Panc1 (cell line): Measurements from ENCODE around the gene ANO8. TPM values are rescaled to one million over a fixed set of nuclear protein-coding genes. Genes with fewer than 3 reads are reported as not detected.
"Not testable (repeated sequence)": the region's sequence is repeated elsewhere in the genome, so short reads cannot be mapped to it uniquely, and the experiment has no call there.

Source experiments
- ATAC-seq: fragments of 200-7000 bp; cut with Tn5 transposase; 2 replicates; pipeline ENCODE4 v1.9.1; 2020; ENCODE audit warnings: mild to moderate bottlenecking, moderate library complexity
- BruUV-seq: library from RNA; stranded (reverse); fragments of 400-500 nt; replicated peaks from 2 replicates; lab custom pipeline; 2021; lab: Mats Ljungman, UMichigan
- CTCF ChIA-PET: fragments of 300-600 bp; sonication (Branson Sonifier 250); formaldehyde crosslinking; loops from one replicate; lab custom pipeline; 2022; ENCODE audit warnings: antibody characterized with exemption; lab: Charles Lee
- POLR2A ChIA-PET: fragments of 300-600 bp; sonication (Branson Sonifier 250); formaldehyde crosslinking; loops from one replicate; lab custom pipeline; 2022; ENCODE audit warnings: antibody characterized with exemption; lab: Charles Lee
- DNase-seq: peaks from one replicate; pipeline ENCODE4 v3.0.0-alpha.2; 2010; ENCODE audit warnings: low read depth, low spot score
- H3K27ac ChIP-seq: 2 replicates; pipeline ENCODE4 v1.5.1; 2011; ENCODE audit warnings: mild to moderate bottlenecking, low read length, inconsistent platforms
- H3K27me3 ChIP-seq: fragments of 200-500 bp; sonication (Bioruptor generic); 2 replicates; pipeline ENCODE4 v1.6.0; 2014; ENCODE audit warnings: low read length, inconsistent platforms; ENCODE audit not compliant: control insufficient read depth, insufficient read depth
- H3K36me3 ChIP-seq: fragments of 200-500 bp; sonication (Bioruptor generic); 2 replicates; pipeline ENCODE4 v1.5.1; 2014; ENCODE audit warnings: inconsistent platforms, mild to moderate bottlenecking, low read length, moderate library complexity; ENCODE audit not compliant: control insufficient read depth, insufficient read depth
- H3K4me1 ChIP-seq: 2 replicates; pipeline ENCODE4 v1.5.1; 2011; ENCODE audit warnings: inconsistent platforms, mild to moderate bottlenecking, low read length, moderate library complexity; ENCODE audit not compliant: control insufficient read depth, insufficient read depth
- H3K4me3 ChIP-seq, 2 experiments: 2 replicates each; pipeline ENCODE4 v1.5.1; 2011 to 2012; ENCODE audit warnings: low read depth in 2 of 2, low read length in 2 of 2, mild to moderate bottlenecking in 2 of 2, inconsistent platforms in 1 of 2, moderate library complexity in 1 of 2
- H3K9me3 ChIP-seq: fragments of 200-500 bp; sonication (Bioruptor generic); 2 replicates; pipeline ENCODE4 v1.5.1; 2014; ENCODE audit warnings: low read depth, mild to moderate bottlenecking, inconsistent platforms, low read length, moderate library complexity; ENCODE audit not compliant: control insufficient read depth, insufficient read depth
- CTCF ChIP-seq: fragments of 450-650 bp; IDR thresholded peaks from 2 replicates; pipeline ENCODE4 v1.5.1; 2017; ENCODE audit warnings: mild to moderate bottlenecking
- POLR2AphosphoS5 ChIP-seq: IDR thresholded peaks from 2 replicates; pipeline ENCODE4 v1.6.1; 2012; ENCODE audit warnings: mild to moderate bottlenecking, low read depth, low read length, moderate library complexity
- REST ChIP-seq, 2 experiments: IDR thresholded peaks; 2 replicates each; pipeline ENCODE4 v1.6.1; 2011 to 2012; ENCODE audit warnings: low read depth in 2 of 2, control low read depth in 1 of 2, low read length in 1 of 2, mild to moderate bottlenecking in 1 of 2, moderate library complexity in 1 of 2; ENCODE audit not compliant: insufficient read depth in 1 of 2
- SIN3A ChIP-seq: IDR thresholded peaks from 2 replicates; pipeline ENCODE4 v1.6.1; 2012; ENCODE audit warnings: low read depth, mild to moderate bottlenecking, low read length, moderate library complexity, borderline replicate concordance; ENCODE audit not compliant: insufficient read depth
- TCF7L2 ChIP-seq: IDR thresholded peaks from 2 replicates; pipeline ENCODE4 v1.6.1; 2011; ENCODE audit warnings: mild to moderate bottlenecking, low read depth, low read length, inconsistent platforms
- in situ Hi-C: cut with HindIII; loops from 2 replicates; pipeline ENCODE4 v1.10.0; 2016; ENCODE audit warnings: low sequenced_read_pairs, low pct_unique_long_range_greater_than_20kb
- intact Hi-C: fragments of 100-400 bp; cut with micrococcal nuclease; formaldehyde crosslinking; loops from one replicate; pipeline ENCODE4 v1.10.0; 2022; ENCODE audit not compliant: unreplicated experiment
- total RNA-seq: library from RNA; stranded (reverse); gene quantifications from one replicate; pipeline ENCODE4 v1.2.1, GENCODE V29; 2021; ENCODE audit not compliant: unreplicated experiment

The ANO8 gene
- total RNA-seq, 1 experiment from 2014 or later = 13.5 TPM

GRCh38 chr19:17279436-17279835 lies 55.2 kb downstream of the ANO8 start:
- in situ Hi-C loops (no loop called here), intact Hi-C loops (no loop called here)

GRCh38 chr19:17275441-17276175 lies 59.0 kb downstream of the ANO8 start:
- in situ Hi-C loops = no loop called here
- DNase-seq (no peak), ATAC-seq (no peak)
- Histone ChIP-seq H3K4me1 (no peaks in the 10 kb centered on the region), H3K36me3 (no peaks in the 10 kb centered on the region), H3K9me3 (no peaks in the 10 kb centered on the region), H3K27ac (no peak overlapping the region), H3K4me3 (no peak overlapping the region), H3K27me3 (no peaks in the 10 kb centered on the region)
- POLR2A ChIA-PET = no interaction called here
- no peak for TF ChIP-seq CTCF
- TF ChIP-seq POLR2AphosphoS5 = no peak
- TF ChIP-seq SIN3A = no peak
- TF ChIP-seq TCF7L2 = no peak
- TF ChIP-seq REST (IDR thresholded peaks at IDR 0.05; ENCODE audit: insufficient read depth in 1 of 2, low read depth in 2 of 2, low read length in 1 of 2) = no peak
- intact Hi-C loops = no loop called here
- BruUV-seq = no TSS peak
- CTCF ChIA-PET = no interaction called here

More at GRCh38 chr19:17279436-17279835, 55.2 kb downstream of the ANO8 start:
- Histone ChIP-seq H3K4me3 (no peak overlapping the region), H3K27ac (no peak overlapping the region), H3K27me3 (no peaks in the 10 kb centered on the region), H3K36me3 (no peaks in the 10 kb centered on the region), H3K9me3 (no peaks in the 10 kb centered on the region), H3K4me1 (no peaks in the 10 kb centered on the region)
- no TSS peak for BruUV-seq
- ATAC-seq = no peak
- TF ChIP-seq TCF7L2 (no peak), POLR2AphosphoS5 (no peak), SIN3A (no peak), REST (IDR thresholded peaks at IDR 0.05; ENCODE audit: insufficient read depth in 1 of 2, low read depth in 2 of 2, low read length in 1 of 2) (no peak), CTCF (no peak)
- CTCF ChIA-PET = interaction anchor here (0.5 kb wide), 1 partner anchor 42 kb away, joined by 3 read pairs; no protein-coding TSS in a partner anchor
- POLR2A ChIA-PET = no interaction called here
- DNase-seq = no peak

GRCh38 chr19:17274892-17275291 lies 59.8 kb downstream of the ANO8 start:
- in situ Hi-C loops, intact Hi-C loops, H3K27ac ChIP-seq, CTCF ChIA-PET, ATAC-seq, POLR2A ChIA-PET, DNase-seq, H3K27me3 ChIP-seq, H3K4me3 ChIP-seq, BruUV-seq, H3K4me1 ChIP-seq, H3K36me3 ChIP-seq, H3K9me3 ChIP-seq: not testable (repeated sequence)
